ENCODE results near the gene SAT1. TPM values are rescaled to one million over a fixed set of nuclear protein-coding genes. Genes with fewer than 3 reads are reported as not detected.
A peak's percentile ranks its signal among the peaks of the same experiment; 100 is the strongest.

The SAT1 gene
- total RNA-seq, 1 donor = 96.6 TPM

DNA sequence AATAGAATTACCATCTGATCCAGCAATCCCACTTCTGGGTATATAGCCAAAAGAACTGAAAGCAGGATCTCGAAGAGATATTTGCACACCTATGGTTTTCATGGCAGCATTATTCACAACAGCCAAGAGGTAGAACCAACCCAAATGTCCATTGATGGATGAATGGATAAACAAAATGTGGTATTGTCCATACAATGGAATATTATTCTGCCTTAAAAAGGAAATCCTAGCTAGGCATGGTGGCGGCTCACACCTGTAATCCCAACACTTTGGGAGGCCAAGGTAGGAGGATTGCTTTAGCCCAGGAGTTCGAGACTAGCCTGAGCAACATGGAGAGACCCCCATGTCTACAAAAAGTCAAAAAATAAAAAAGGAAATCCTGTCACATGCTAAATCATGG is 27.3 kb downstream of the SAT1 start:
- peaks cover 4% of the 10 kb centered on the region for H3K4me1 ChIP-seq (ENCODE audit: insufficient read depth, low read length)
- H3K27me3 ChIP-seq (ENCODE audit: insufficient read depth, low read length) = no peaks in the 10 kb centered on the region
- DNase-seq (ENCODE audit: insufficient read length, low spot score, missing footprints) = no peak
- no peaks in the 10 kb centered on the region for H4K20me1 ChIP-seq (ENCODE audit: insufficient read depth, low read length)
- no peak overlapping the region for H2AFZ ChIP-seq (ENCODE audit: low read length)
- TF ChIP-seq, protein P1, sequence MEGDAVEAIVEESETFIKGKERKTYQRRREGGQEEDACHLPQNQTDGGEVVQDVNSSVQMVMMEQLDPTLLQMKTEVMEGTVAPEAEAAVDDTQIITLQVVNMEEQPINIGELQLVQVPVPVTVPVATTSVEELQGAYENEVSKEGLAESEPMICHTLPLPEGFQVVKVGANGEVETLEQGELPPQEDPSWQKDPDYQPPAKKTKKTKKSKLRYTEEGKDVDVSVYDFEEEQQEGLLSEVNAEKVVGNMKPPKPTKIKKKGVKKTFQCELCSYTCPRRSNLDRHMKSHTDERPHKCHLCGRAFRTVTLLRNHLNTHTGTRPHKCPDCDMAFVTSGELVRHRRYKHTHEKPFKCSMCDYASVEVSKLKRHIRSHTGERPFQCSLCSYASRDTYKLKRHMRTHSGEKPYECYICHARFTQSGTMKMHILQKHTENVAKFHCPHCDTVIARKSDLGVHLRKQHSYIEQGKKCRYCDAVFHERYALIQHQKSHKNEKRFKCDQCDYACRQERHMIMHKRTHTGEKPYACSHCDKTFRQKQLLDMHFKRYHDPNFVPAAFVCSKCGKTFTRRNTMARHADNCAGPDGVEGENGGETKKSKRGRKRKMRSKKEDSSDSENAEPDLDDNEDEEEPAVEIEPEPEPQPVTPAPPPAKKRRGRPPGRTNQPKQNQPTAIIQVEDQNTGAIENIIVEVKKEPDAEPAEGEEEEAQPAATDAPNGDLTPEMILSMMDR (IDR thresholded peaks at IDR 0.05; ENCODE audit: extremely low read depth, low read depth, low read length) = no peak
- no peaks in the 10 kb centered on the region for H3K36me3 ChIP-seq (ENCODE audit: insufficient read depth, low read length)
- H3K4me3 ChIP-seq (ENCODE audit: insufficient read depth, low read length) = no peak overlapping the region
- peaks cover 2% of the 10 kb centered on the region for H3K9me3 ChIP-seq (ENCODE audit: low read depth, low read length)
- H3K4me2 ChIP-seq (ENCODE audit: insufficient read depth, low read length) = no peak overlapping the region
- H3K27ac ChIP-seq (ENCODE audit: low read depth, low read length) = no peak overlapping the region
- no peaks in the 10 kb centered on the region for H3K79me2 ChIP-seq (ENCODE audit: insufficient read depth, low read length)

- Histone ChIP-seq H4K20me1 (ENCODE audit: insufficient read depth, low read length) (no peaks in the 10 kb centered on the region), H3K4me2 (ENCODE audit: insufficient read depth, low read length) (no peak overlapping the region)
- TF ChIP-seq, protein P1 (IDR thresholded peaks at IDR 0.05; ENCODE audit: extremely low read depth, low read depth, low read length) = no peak
Observed at GRCh38 chrX:23811108-23811651, 28.2 kb downstream of the SAT1 start.

DNA sequence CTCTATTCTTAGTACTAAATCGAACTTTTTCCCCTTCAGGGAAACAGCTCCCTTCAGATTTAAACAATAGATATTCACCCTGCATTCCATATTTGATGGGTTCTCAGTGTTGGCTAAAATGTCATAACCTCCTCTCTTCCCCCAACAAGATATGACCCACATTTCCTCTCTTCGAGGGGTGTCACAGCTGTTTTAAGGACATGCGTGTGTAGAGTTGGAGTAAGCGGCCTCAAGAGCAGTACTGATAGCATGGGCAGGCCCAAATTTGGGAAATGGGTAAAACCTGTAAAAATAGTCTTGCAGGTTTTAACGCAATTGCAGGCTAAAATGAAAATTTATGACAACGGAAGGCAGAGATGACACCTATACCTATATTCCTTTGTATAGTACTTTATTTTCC is 28.7 kb downstream of the SAT1 start:
- Histone ChIP-seq H3K79me2 (ENCODE audit: insufficient read depth, low read length) (no peaks in the 10 kb centered on the region), H3K27me3 (ENCODE audit: insufficient read depth, low read length) (no peaks in the 10 kb centered on the region), H3K36me3 (ENCODE audit: insufficient read depth, low read length) (no peaks in the 10 kb centered on the region), H3K27ac (ENCODE audit: low read depth, low read length) (no peak overlapping the region), H3K4me3 (ENCODE audit: insufficient read depth, low read length) (no peak overlapping the region), H4K20me1 (ENCODE audit: insufficient read depth, low read length) (no peaks in the 10 kb centered on the region), H3K4me2 (ENCODE audit: insufficient read depth, low read length) (no peak overlapping the region), H3K9me3 (ENCODE audit: low read depth, low read length) (peaks cover 2% of the 10 kb centered on the region), H2AFZ (ENCODE audit: low read length) (no peak overlapping the region), H3K4me1 (ENCODE audit: insufficient read depth, low read length) (peaks cover 4% of the 10 kb centered on the region)
- TF ChIP-seq, protein P1 (IDR thresholded peaks at IDR 0.05; ENCODE audit: extremely low read depth, low read depth, low read length) = no peak
- DNase-seq (ENCODE audit: insufficient read length, low spot score, missing footprints) = no peak

More at GRCh38 chrX:23811108-23811651, 28.2 kb downstream of the SAT1 start:
- DNase-seq (ENCODE audit: insufficient read length, low spot score, missing footprints) = peak; percentile 53
- Histone ChIP-seq H3K36me3 (ENCODE audit: insufficient read depth, low read length) (no peaks in the 10 kb centered on the region), H3K4me1 (ENCODE audit: insufficient read depth, low read length) (peaks cover 4% of the 10 kb centered on the region), H3K4me3 (ENCODE audit: insufficient read depth, low read length) (no peak overlapping the region), H3K79me2 (ENCODE audit: insufficient read depth, low read length) (no peaks in the 10 kb centered on the region), H3K9me3 (ENCODE audit: low read depth, low read length) (peaks cover 2% of the 10 kb centered on the region), H3K27ac (ENCODE audit: low read depth, low read length) (no peak overlapping the region), H3K27me3 (ENCODE audit: insufficient read depth, low read length) (no peaks in the 10 kb centered on the region), H2AFZ (ENCODE audit: low read length) (no peak overlapping the region)

DNA sequence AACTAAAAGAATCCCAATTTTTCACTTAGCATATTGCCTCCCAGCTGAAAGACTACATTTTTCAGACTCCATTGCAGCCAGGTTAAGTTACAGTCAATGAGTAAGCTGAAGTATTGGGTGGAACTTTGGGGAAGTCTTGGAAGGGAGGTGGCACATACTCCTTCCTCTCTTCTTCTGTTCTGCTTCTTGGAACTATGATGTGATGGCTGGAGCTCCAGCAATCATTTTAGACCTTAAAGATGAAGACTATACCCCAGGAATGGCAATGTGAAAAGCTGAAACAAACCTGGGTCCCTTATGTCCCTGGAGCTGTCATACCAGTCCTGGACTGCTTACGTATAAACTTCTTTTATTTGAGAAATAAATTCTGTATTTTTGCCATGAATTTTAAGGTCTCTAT is 30.8 kb downstream of the SAT1 start:
- no peak overlapping the region for H3K27ac ChIP-seq (ENCODE audit: low read depth, low read length)
- TF ChIP-seq, protein P1 (IDR thresholded peaks at IDR 0.05; ENCODE audit: extremely low read depth, low read depth, low read length) = no peak
- no peaks in the 10 kb centered on the region for H3K27me3 ChIP-seq (ENCODE audit: insufficient read depth, low read length)
- no peaks in the 10 kb centered on the region for H3K79me2 ChIP-seq (ENCODE audit: insufficient read depth, low read length)
- no peak for DNase-seq (ENCODE audit: insufficient read length, low spot score, missing footprints)
- H3K36me3 ChIP-seq (ENCODE audit: insufficient read depth, low read length) = no peaks in the 10 kb centered on the region
- H4K20me1 ChIP-seq (ENCODE audit: insufficient read depth, low read length) = no peaks in the 10 kb centered on the region
- peaks cover 2% of the 10 kb centered on the region for H3K9me3 ChIP-seq (ENCODE audit: low read depth, low read length)
- no peak overlapping the region for H3K4me2 ChIP-seq (ENCODE audit: insufficient read depth, low read length)
- no peak overlapping the region for H2AFZ ChIP-seq (ENCODE audit: low read length)
- H3K4me1 ChIP-seq (ENCODE audit: insufficient read depth, low read length) = no peaks in the 10 kb centered on the region
- H3K4me3 ChIP-seq (ENCODE audit: insufficient read depth, low read length) = no peak overlapping the region
